ENCODE results near the gene CHSY1.

- no peak for TF ChIP-seq POLR2A (IDR thresholded peaks at IDR 0.05)
- TF ChIP-seq, protein P1, sequence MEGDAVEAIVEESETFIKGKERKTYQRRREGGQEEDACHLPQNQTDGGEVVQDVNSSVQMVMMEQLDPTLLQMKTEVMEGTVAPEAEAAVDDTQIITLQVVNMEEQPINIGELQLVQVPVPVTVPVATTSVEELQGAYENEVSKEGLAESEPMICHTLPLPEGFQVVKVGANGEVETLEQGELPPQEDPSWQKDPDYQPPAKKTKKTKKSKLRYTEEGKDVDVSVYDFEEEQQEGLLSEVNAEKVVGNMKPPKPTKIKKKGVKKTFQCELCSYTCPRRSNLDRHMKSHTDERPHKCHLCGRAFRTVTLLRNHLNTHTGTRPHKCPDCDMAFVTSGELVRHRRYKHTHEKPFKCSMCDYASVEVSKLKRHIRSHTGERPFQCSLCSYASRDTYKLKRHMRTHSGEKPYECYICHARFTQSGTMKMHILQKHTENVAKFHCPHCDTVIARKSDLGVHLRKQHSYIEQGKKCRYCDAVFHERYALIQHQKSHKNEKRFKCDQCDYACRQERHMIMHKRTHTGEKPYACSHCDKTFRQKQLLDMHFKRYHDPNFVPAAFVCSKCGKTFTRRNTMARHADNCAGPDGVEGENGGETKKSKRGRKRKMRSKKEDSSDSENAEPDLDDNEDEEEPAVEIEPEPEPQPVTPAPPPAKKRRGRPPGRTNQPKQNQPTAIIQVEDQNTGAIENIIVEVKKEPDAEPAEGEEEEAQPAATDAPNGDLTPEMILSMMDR (IDR thresholded peaks at IDR 0.05) = no peak
These were observed 57.9 kb downstream of the CHSY1 start for GRCh38 chr15:101193806-101194545.
